ENCODE data around the gene BCAR1. TPM values are rescaled to one million over a fixed set of nuclear protein-coding genes. Genes with fewer than 3 reads are reported as not detected.
A peak's percentile ranks its signal among the peaks of the same experiment; 100 is the strongest.

BCAR1 gene
- total and polyA plus RNA-seq, 12 donors: 54.6 to 85.2 (median 71.3) TPM

DNA sequence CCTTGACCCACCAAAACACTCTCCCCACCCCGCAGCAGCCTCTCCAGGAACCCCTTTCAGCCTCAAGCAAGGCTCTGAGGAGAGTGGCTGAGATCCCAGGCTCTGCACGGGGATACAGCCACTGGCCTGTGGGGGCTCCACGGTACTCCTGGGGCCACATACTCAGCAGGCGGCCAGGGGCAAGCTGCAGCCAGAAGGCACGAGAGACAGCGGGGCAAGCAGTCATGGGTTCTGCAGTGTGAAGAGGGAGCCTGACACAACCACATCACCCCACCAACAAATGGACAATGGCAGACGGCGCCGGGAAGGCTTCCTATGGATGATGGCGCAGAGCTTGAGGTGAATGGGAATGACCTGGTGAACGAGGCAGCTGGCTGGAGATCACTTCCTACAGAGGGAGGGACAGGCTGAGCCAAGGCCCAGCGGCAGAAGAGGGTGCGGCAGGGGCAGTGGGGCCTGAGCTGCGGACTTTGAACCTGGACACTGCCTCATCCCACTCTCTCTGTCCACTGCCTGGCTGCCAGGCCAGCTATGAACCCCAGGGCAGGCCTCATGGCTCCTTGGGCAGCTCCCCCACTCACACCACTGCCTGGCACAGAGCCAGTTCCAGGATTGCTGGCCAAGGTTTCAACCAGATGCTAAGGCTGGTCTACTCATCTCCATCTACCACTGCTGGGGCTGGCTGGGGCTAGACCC is 10.8 kb upstream of the BCAR1 start:
- WGBS, 2 donors: 51 to 61% methylated on average over 14 of the region's 14 CpGs
- no peak for ATAC-seq
- intact Hi-C loops (cut with DNase I): loop anchor here in 1 of 10 donors (5.0 kb wide), 1 partner anchor 40 kb away; no protein-coding TSS in a partner anchor
- H3K4me1 ChIP-seq: peaks cover 49 to 91% (median 77%) of the 10 kb centered on the region in 9 donors
- H3K27ac ChIP-seq: peak overlapping the region in 8 of 10 donors; percentile 41 to 99 (median 95)
- H3K27me3 ChIP-seq: peaks cover 0 to 71% (median 0%) of the 10 kb centered on the region in 7 donors
- peak overlapping the region in 1 of 10 donors; percentile 17 for H3K4me3 ChIP-seq
- no peaks in the 10 kb centered on the region for H3K9me3 ChIP-seq
- TF ChIP-seq, protein P1, sequence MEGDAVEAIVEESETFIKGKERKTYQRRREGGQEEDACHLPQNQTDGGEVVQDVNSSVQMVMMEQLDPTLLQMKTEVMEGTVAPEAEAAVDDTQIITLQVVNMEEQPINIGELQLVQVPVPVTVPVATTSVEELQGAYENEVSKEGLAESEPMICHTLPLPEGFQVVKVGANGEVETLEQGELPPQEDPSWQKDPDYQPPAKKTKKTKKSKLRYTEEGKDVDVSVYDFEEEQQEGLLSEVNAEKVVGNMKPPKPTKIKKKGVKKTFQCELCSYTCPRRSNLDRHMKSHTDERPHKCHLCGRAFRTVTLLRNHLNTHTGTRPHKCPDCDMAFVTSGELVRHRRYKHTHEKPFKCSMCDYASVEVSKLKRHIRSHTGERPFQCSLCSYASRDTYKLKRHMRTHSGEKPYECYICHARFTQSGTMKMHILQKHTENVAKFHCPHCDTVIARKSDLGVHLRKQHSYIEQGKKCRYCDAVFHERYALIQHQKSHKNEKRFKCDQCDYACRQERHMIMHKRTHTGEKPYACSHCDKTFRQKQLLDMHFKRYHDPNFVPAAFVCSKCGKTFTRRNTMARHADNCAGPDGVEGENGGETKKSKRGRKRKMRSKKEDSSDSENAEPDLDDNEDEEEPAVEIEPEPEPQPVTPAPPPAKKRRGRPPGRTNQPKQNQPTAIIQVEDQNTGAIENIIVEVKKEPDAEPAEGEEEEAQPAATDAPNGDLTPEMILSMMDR (IDR thresholded peaks at IDR 0.05): no peak
- H3K36me3 ChIP-seq: peaks cover 0 to 6% (median 0%) of the 10 kb centered on the region in 9 donors
- peak; percentile 24 to 51 for DNase-seq

DNA sequence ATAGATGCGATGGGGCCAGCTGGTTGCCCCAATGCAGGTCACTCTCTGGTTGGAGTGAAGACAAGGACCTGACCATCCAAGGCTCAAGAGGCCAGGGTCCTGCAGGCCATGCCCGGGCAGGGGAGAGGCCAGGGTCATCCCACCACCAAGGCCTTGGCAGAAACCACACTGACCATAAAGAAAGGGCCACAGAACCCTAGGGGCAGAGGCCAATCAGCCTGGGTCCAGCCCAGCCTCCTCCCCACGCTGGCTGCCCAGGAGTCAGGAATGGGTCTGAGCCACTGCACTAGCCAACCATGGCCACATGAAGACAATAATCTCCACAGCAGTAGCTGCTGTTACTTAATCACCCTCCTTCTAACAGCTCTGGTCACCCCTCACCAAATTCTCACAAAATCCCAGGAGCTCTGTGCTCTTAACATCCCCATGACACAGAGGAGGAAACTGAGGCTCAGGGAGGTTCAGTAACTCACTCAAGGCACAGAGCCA is 10.2 kb upstream of the BCAR1 start:
- intact Hi-C loops (cut with DNase I): loop anchor here in 1 of 10 donors (5.0 kb wide), 1 partner anchor 41 kb away; no protein-coding TSS in a partner anchor
- Histone ChIP-seq H3K4me1 (peaks cover 54 to 91% (median 80%) of the 10 kb centered on the region in 9 donors), H3K36me3 (peaks cover 0 to 6% (median 0%) of the 10 kb centered on the region in 9 donors), H3K27ac (peak overlapping the region in 5 of 10 donors; percentile 41 to 99 (median 94)), H3K4me3 (no peak overlapping the region), H3K9me3 (no peaks in the 10 kb centered on the region), H3K27me3 (peaks cover 0 to 66% (median 0%) of the 10 kb centered on the region in 7 donors)
- ATAC-seq (no peak), DNase-seq (no peak)
- TF ChIP-seq, protein P1 (IDR thresholded peaks at IDR 0.05): no peak
- 80 to 96% methylated on average over 3 of the region's 3 CpGs for WGBS, 2 donors

DNA sequence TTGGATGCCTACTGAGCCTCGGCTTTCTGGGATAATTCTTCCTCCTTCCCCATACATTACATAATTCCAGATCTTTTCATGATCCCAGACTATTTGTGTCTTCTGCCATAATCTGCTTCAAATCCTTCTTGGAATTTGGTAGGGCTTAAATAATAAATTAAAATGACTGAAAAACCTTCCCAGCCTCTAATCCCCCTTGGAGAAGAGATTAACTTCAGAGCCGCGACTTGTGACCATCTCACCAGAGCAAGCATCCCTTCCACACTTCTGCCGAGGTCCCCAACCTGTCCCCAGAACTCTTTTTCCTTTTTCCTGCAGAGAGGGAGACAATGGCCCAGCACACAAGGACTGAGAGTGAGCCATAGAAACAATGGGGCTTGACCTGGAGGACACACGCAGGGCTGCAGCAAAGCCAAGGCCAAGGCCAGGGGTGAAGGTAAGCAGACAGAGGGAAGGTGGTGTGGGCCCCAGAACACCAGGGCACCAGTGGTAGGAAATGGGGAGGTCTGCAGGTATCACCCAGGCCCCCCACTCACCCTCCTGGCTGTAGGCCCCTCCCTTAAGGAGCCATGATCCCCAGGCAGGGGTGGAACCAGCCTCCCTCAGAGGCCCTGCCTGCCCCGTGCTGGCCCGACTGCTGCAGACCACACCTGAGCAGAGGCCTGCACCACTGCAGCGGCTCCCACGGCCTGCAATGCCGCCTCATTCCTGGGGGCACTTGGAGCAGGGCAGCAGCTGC is 9.6 kb upstream of the BCAR1 start:
- Histone ChIP-seq H3K4me3 (no peak overlapping the region), H3K9me3 (no peaks in the 10 kb centered on the region), H3K27me3 (peaks cover 0 to 66% (median 0%) of the 10 kb centered on the region in 7 donors), H3K36me3 (peaks cover 0 to 6% (median 0%) of the 10 kb centered on the region in 9 donors), H3K27ac (peak overlapping the region in 3 of 10 donors; percentile 22 to 99 (median 27)), H3K4me1 (peaks cover 55 to 91% (median 80%) of the 10 kb centered on the region in 9 donors)
- intact Hi-C loops (cut with DNase I): loop anchor here in 1 of 10 donors (5.0 kb wide), 1 partner anchor 41 kb away; no protein-coding TSS in a partner anchor
- 77 to 84% methylated on average over 9 to 10 of the region's 10 CpGs for WGBS, 2 donors
- TF ChIP-seq, protein P1 (IDR thresholded peaks at IDR 0.05): no peak
- DNase-seq (no peak), ATAC-seq (no peak)

DNA sequence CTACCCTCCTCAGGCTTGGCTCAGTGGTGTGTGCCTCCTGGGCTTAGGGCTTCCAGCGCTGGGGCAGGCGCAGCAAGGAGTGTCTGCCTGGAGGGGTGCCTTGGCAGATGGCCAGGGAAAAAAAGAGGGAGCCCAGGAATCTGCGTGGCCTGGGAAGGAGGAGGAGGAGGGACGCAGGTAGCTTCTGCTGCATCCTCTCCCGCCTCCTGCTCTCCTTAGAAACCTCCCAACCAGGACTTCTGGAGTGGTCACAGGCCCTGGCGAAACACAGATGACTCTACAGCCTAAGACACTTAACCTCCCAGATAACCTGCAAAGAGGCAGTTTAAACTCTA is 7.3 kb upstream of the BCAR1 start:
- 64 to 67% methylated on average over 6 of the region's 6 CpGs for WGBS, 2 donors
- H3K27me3 ChIP-seq: peaks cover 0 to 68% (median 0%) of the 10 kb centered on the region in 7 donors
- intact Hi-C loops (cut with DNase I): loop anchor here in 1 of 10 donors (5.0 kb wide), 1 partner anchor 39 kb away; no protein-coding TSS in a partner anchor
- H3K9me3 ChIP-seq: no peaks in the 10 kb centered on the region
- ATAC-seq (no peak), DNase-seq (no peak)
- H3K4me1 ChIP-seq: peaks cover 62 to 99% (median 89%) of the 10 kb centered on the region in 9 donors
- TF ChIP-seq, protein P1 (IDR thresholded peaks at IDR 0.05): no peak
- H3K4me3 ChIP-seq: no peak overlapping the region
- H3K36me3 ChIP-seq: peaks cover 0 to 6% (median 0%) of the 10 kb centered on the region in 9 donors
- H3K27ac ChIP-seq: peak overlapping the region in 1 of 10 donors; percentile 15
